WERI-Rb-1 (cell line): ENCODE results near the gene PRKCH.

Experiments
- DNase-seq: peaks from one replicate; pipeline ENCODE4 v3.0.0-alpha.2; 2020
- H3K27ac ChIP-seq: fragments of 250-450 bp; sonication (Bioruptor Pico); 2 replicates; pipeline ENCODE4 v1.5.1; 2020; ENCODE audit warnings: mild to moderate bottlenecking, moderate library complexity
- H3K27me3 ChIP-seq: fragments of 250-450 bp; sonication (Bioruptor Pico); 2 replicates; pipeline ENCODE4 v1.5.1; 2021; ENCODE audit warnings: mild to moderate bottlenecking, low read depth, moderate library complexity; ENCODE audit not compliant: insufficient read depth, severe bottlenecking
- H3K36me3 ChIP-seq: fragments of 250-450 bp; sonication (Bioruptor Pico); 2 replicates; pipeline ENCODE4 v1.5.1; 2020; ENCODE audit warnings: mild to moderate bottlenecking, moderate library complexity
- H3K4me3 ChIP-seq: 2 replicates; pipeline ENCODE4 v1.5.1; 2011; ENCODE audit warnings: low read depth, mild to moderate bottlenecking, control low read depth, low read length
- H3K9me3 ChIP-seq: fragments of 250-450 bp; sonication (Bioruptor Pico); 2 replicates; pipeline ENCODE4 v1.5.1; 2021; ENCODE audit warnings: mild to moderate bottlenecking, moderate library complexity; ENCODE audit not compliant: severe bottlenecking
- TF ChIP-seq, protein P1 (sequence below): IDR thresholded peaks from 2 replicates; pipeline ENCODE4 v1.5.1; 2011; ENCODE audit warnings: low read depth, mild to moderate bottlenecking, control low read depth, inconsistent platforms, low read length

PRKCH gene

DNA sequence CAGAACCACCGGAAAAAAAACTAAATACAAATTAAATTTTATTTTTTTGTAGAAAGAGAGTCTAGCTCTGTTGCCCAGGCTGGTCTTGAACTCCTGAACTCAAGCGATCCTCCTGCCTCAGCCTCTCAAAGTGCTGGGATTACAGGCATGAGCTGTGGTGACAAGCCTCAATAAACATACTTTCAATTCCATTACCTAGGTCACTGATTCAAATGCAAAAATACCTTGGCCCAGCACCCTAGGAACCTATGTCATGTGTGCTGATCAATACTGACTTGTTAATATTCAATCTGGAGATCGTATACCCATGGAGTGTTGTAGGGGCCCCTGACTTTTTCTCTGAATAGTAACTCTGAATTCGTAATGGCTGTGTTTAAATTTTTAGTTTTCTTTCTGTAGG lies 33.2 kb upstream of the PRKCH start:
- H3K27me3 ChIP-seq = no peaks in the 10 kb centered on the region
- H3K9me3 ChIP-seq = no peaks in the 10 kb centered on the region
- no peak for DNase-seq
- no peaks in the 10 kb centered on the region for H3K36me3 ChIP-seq
- H3K4me3 ChIP-seq = no peak overlapping the region
- no peak overlapping the region for H3K27ac ChIP-seq
- TF ChIP-seq, protein P1, sequence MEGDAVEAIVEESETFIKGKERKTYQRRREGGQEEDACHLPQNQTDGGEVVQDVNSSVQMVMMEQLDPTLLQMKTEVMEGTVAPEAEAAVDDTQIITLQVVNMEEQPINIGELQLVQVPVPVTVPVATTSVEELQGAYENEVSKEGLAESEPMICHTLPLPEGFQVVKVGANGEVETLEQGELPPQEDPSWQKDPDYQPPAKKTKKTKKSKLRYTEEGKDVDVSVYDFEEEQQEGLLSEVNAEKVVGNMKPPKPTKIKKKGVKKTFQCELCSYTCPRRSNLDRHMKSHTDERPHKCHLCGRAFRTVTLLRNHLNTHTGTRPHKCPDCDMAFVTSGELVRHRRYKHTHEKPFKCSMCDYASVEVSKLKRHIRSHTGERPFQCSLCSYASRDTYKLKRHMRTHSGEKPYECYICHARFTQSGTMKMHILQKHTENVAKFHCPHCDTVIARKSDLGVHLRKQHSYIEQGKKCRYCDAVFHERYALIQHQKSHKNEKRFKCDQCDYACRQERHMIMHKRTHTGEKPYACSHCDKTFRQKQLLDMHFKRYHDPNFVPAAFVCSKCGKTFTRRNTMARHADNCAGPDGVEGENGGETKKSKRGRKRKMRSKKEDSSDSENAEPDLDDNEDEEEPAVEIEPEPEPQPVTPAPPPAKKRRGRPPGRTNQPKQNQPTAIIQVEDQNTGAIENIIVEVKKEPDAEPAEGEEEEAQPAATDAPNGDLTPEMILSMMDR = no peak

DNA sequence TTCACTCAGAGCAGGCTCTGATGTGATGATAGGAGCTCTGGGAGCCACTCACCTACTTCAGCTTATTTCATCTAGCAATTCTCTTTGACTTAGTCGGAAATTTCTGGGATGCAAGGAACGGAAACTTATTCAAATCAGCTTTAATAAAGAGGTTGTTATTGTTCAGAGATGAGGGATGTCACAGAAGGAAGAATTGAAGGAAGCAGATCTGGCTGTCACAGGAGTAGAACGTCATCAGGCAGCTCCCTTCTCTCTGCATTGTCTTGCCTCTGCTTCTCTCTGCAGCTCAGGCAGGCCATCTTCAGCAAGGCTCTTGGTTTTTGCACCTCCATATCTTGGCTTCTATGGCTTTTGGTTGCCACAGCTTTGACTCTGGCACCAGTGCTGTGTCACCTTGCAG lies 32.7 kb upstream of the PRKCH start:
- no peaks in the 10 kb centered on the region for H3K27me3 ChIP-seq
- no peak for DNase-seq
- H3K27ac ChIP-seq = no peak overlapping the region
- H3K4me3 ChIP-seq = no peak overlapping the region
- TF ChIP-seq, protein P1 = no peak
- no peaks in the 10 kb centered on the region for H3K9me3 ChIP-seq
- no peaks in the 10 kb centered on the region for H3K36me3 ChIP-seq

DNA sequence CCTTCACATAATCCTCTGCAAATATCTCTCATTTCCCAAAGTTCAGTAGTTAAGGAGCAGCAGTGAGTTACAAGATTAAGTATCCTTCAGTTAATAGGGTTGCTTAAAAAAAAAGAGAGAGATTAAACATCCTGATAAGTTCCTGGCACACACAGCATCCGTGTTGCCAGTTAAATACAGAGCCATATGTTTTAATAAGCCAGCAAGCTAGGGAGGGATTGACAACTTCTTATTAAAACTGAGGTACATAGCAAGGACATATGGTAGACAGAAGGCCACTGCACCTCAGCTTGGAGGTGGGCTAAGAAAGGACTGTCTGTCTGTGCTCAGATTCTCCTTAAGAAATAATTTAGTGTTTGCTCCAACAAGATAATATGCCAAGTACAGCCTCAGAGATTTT lies 30.7 kb upstream of the PRKCH start:
- Histone ChIP-seq H3K4me3 (no peak overlapping the region), H3K36me3 (no peaks in the 10 kb centered on the region), H3K27me3 (no peaks in the 10 kb centered on the region), H3K27ac (peak overlapping the region; percentile 71), H3K9me3 (no peaks in the 10 kb centered on the region)
- DNase-seq = peak; percentile 60
- TF ChIP-seq, protein P1 = no peak

DNA sequence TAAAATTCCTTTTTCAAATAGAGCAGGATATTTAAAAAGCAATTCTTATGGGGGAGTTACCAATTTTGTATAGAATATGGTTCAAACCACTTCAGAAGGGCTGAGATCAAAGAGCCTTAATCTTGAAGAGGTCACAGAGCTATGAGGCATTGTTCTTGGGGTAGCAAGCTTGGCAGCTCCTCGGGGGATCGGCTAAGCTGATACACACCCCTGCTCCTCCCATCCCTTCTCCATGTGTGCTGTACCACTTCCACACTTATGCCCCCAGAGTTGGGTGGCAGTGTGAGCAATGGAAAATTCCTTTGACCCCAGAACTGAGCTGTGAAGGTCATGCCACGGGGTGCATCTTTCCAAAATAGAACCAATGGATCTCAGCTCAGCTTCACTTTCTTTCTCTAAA lies 25.2 kb upstream of the PRKCH start:
- H3K27me3 ChIP-seq = no peaks in the 10 kb centered on the region
- no peaks in the 10 kb centered on the region for H3K9me3 ChIP-seq
- TF ChIP-seq, protein P1 = no peak
- no peak overlapping the region; the same call in 1 of the 2 replicates for H3K27ac ChIP-seq
- no peak for DNase-seq
- peak overlapping the region; percentile 8; the same call in 1 of the 2 replicates for H3K4me3 ChIP-seq
- H3K36me3 ChIP-seq = no peaks in the 10 kb centered on the region

DNA sequence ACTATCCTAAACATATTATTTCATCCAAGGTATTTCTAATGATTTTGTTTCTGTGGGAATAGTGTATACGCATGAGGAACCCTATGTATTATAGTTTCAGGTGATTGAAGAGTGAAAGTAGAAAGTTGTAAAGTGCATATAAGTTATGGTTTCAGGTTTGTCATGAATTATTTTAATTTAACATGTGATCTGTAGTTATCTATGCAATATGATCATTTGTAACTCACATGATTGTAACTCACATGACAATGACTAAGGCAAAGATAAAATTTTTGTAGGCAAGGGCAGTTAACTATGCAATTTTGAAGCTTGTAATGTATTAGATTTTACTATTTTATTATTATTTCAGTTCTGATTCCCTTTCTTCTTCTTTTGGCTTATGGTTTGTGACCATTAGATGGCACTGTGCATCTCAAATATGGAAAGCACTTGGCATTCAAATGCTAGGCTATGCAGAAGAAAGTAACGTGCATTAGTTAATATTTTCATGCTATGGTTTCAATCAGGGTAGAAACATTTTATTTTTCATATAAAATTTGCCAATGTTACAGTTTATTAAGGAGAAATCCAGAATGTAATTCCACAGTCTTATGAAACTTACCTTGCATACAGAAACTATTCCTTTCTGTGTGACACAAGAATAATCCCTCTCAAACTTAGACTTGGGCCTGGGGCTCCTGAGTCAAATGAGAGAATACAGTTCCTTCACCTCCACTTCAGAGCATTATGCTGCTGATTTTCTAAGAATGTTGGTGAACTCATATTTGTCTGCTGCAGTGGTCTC lies 24.5 kb upstream of the PRKCH start:
- Histone ChIP-seq H3K27me3 (no peaks in the 10 kb centered on the region), H3K27ac (no peak overlapping the region; the same call in 1 of the 2 replicates), H3K4me3 (no peak overlapping the region), H3K9me3 (no peaks in the 10 kb centered on the region), H3K36me3 (no peaks in the 10 kb centered on the region)
- TF ChIP-seq, protein P1 = peak; percentile 40; the same call in 1 of the 2 replicates
- DNase-seq = no peak

DNA sequence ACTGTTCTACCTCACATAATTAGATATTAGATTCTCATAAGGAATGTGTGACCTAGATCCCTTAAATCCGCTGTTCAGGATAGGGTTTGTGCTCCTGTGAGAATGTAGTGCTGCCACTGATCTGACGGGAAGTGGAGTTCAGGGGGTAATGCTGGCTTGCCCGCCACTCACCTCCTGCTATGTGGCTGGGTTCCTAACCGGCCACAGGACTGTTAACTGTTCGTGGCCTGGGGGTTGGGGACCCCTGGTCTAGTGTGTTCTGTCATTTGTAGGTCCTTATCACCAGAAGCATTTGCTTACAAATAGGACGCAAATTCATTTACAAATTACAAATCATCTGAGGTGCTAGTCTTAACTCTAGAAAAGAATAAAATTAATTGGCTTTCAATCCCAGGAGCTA lies 23.8 kb upstream of the PRKCH start:
- H3K27me3 ChIP-seq = no peaks in the 10 kb centered on the region
- no peak overlapping the region for H3K27ac ChIP-seq
- H3K36me3 ChIP-seq = no peaks in the 10 kb centered on the region
- TF ChIP-seq, protein P1 = no peak
- H3K4me3 ChIP-seq = no peak overlapping the region
- DNase-seq = no peak
- H3K9me3 ChIP-seq = no peaks in the 10 kb centered on the region
